SJSA1 (cell line): ENCODE measurements around the gene PTPN1. TPM values are rescaled to one million over a fixed set of nuclear protein-coding genes. Genes with fewer than 3 reads are reported as not detected.

Source experiments
- DNase-seq, 2 experiments: peaks; one replicate each; pipeline ENCODE4 v3.0.0-alpha.2; 2015 to 2020; ENCODE audit warnings: low spot score in 2 of 2, low read depth in 1 of 2
- H3K27ac ChIP-seq: fragments of 250-450 bp; sonication (Bioruptor Pico); 2 replicates; pipeline ENCODE4 v1.5.1; 2020; ENCODE audit warnings: mild to moderate bottlenecking, moderate library complexity
- H3K27me3 ChIP-seq: fragments of 250-450 bp; sonication (Bioruptor Pico); replicated peaks from 2 replicates; pipeline ENCODE4 v1.5.1; 2020; ENCODE audit warnings: mild to moderate bottlenecking, moderate library complexity
- H3K36me3 ChIP-seq: fragments of 250-450 bp; sonication (Bioruptor Pico); 2 replicates; pipeline ENCODE4 v1.5.1; 2020; ENCODE audit warnings: mild to moderate bottlenecking
- H3K4me1 ChIP-seq: fragments of 250-450 bp; sonication (Bioruptor Pico); replicated peaks from 2 replicates; pipeline ENCODE4 v1.6.1; 2021; ENCODE audit warnings: mild to moderate bottlenecking
- H3K4me3 ChIP-seq: fragments of 250-450 bp; sonication (Bioruptor Pico); 2 replicates; pipeline ENCODE4 v1.5.1; 2020; ENCODE audit warnings: mild to moderate bottlenecking
- H3K9me3 ChIP-seq: fragments of 250-450 bp; sonication (Bioruptor Pico); replicated peaks from 2 replicates; pipeline ENCODE4 v1.5.1; 2020; ENCODE audit warnings: mild to moderate bottlenecking
- total RNA-seq: library from RNA; depleted of rRNA; stranded (reverse); fragments of >200 nt; shearing (Covaris generic); gene quantifications from 2 replicates; pipeline ENCODE4 v1.2.3, GENCODE V29; 2014

The PTPN1 gene
- total RNA-seq, 1 experiment from 2014 or later: 71.3 TPM

DNA sequence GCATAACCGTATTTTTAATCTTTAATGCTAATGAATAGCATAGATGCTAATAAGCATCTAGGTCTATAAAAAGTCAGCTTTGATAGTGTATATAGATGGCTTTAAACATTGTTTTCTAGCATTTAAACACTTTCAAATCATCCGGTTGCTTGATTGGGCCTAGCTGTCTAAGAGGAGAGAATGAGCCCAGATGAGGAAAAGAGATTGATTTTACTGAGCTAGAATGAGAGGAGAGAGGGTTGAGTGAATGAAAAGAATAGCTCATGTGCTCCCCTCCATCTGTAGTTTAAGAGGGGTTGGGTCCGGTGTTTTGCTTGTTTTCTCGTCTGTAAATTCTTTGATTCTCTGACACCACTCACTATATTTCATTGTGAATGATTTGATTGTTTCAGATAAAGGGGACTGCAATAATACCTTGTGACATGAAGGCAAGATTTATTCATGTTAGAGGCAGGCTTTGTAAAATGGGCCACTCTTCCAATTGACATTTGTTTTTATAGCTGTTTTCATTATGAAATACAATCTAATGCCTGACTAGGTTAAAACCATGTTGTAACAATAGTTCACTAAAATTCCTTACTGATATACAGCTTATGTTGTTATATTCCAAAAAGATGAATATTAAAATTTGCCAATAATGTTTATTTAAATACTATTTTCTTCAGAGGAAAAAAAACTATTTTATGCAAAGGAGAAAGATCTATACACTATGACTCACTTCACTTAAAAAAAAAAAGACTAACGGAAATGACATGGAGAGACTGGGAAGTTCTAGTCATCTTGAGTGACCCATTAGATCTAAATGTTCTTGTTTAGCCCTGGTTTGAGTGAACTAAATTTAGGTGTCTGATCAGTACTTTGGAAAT is 3.2 kb downstream of the PTPN1 start:
- Histone ChIP-seq H3K27ac (peak overlapping the region; percentile 44), H3K4me3 (no peak overlapping the region), H3K27me3 (no peaks in the 10 kb centered on the region), H3K9me3 (no peaks in the 10 kb centered on the region), H3K4me1 (peaks cover 72% of the 10 kb centered on the region), H3K36me3 (peaks cover 20% of the 10 kb centered on the region)
- DNase-seq: no peak

DNA sequence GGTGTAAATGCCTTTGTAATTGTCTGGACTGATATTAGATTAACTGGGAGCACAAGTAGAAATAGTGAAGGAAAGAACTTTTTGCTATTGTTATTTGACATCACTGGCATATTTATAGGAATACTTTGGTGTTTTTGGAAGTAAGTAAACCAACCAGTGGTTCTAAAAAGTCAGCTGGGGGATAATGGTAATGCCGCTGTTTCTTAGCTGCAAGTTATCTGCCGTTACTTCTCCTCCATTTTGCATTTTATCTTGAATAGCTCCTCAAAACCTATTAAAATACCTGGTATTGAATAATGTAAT is 3.8 kb downstream of the PTPN1 start:
- H3K9me3 ChIP-seq: no peaks in the 10 kb centered on the region
- peak overlapping the region; percentile 44 for H3K27ac ChIP-seq
- H3K4me3 ChIP-seq: no peak overlapping the region
- H3K27me3 ChIP-seq: no peaks in the 10 kb centered on the region
- DNase-seq: no peak
- H3K4me1 ChIP-seq: peaks cover 78% of the 10 kb centered on the region
- H3K36me3 ChIP-seq: peaks cover 25% of the 10 kb centered on the region

DNA sequence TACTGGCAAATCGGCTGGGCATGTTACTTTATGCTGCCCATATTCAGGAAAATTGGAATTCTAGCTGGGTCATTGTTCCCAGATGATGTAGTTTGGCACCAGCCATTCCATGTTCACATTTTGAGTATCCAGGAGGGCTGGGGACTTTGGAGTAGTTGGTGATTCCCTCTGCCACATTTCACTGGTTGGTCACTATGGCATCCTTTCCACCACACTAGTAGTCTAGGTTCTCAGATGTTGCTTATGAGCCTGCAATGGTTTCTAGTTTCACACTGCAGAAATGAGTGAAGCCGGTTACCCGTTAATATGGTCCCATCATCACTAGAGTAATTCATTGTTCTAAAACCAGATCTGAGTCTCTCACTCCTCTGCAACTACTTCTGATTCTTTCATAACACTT is 4.6 kb downstream of the PTPN1 start:
- Histone ChIP-seq H3K27ac (no peak overlapping the region), H3K4me3 (no peak overlapping the region), H3K36me3 (peaks cover 32% of the 10 kb centered on the region), H3K9me3 (no peaks in the 10 kb centered on the region), H3K4me1 (peaks cover 81% of the 10 kb centered on the region), H3K27me3 (no peaks in the 10 kb centered on the region)
- no peak for DNase-seq

DNA sequence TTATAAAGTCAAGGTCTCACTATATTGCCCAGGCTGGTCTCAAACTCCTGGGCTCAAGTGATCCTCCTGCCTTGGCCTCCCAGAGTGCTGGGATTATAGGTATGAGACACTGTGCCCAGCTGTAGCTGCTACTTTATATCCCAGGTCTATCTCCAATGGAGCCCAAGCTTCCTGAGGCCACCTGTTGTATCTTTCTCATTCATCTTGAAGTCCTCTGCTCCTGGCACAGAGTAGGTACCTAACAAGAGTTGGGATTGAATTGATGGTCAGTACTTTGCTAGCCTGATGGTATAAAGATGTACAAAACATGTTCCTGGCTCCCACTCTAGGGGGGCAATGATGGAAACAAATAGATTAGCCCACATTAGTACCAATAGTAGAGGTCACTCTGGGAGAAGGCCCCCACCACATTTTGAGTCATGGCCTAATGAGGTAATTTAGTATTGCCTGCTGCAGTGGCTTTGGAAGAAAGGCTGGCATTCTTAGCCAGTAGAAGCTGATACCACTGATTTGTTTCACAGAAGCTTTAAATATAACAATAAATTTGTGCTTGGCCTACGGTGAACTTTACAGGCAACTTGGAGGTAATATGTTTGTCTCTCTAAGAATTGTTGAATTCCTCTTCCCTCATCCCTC is 5.4 kb downstream of the PTPN1 start:
- H3K9me3 ChIP-seq: no peaks in the 10 kb centered on the region
- H3K27ac ChIP-seq: no peak overlapping the region
- peaks cover 88% of the 10 kb centered on the region for H3K4me1 ChIP-seq
- H3K27me3 ChIP-seq: no peaks in the 10 kb centered on the region
- no peak overlapping the region for H3K4me3 ChIP-seq
- no peak for DNase-seq
- H3K36me3 ChIP-seq: peaks cover 35% of the 10 kb centered on the region

DNA sequence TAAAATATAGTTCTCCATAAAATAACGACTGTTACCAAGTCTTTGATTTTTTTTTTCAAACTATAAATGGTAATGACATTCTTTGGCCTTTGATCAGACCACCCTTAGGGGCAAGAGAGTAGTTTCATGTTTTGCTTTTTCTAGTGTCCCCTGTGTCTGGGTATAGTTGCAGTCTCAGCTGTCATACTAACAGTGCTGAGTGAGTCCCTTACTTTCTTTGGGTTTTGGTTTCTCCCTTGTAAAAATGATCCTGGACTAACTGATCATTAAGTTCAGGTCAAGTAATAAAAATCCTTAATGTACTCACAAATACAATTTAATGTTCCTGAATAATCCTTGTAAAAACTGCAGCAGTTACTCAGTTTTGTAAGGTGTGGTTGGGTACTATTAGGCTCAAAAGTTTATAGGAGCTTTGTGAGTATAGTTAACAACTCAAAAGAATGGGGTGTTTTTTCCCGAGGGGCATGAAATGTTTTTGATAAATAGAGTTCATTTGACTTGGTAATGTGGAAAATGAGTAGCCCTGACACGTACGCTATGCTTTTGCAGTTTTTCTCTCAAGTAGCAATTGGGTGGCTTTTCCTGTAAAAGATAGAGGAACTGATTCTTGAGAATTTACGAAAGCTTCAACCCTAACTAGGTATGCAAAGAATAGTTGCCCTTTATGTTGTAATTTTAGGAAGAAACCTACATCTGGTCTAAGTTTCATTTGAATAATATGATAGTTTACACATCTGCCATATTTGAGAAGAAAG is 6.2 kb downstream of the PTPN1 start:
- H3K4me3 ChIP-seq: no peak overlapping the region
- H3K4me1 ChIP-seq: peaks cover 95% of the 10 kb centered on the region
- H3K27me3 ChIP-seq: no peaks in the 10 kb centered on the region
- no peaks in the 10 kb centered on the region for H3K9me3 ChIP-seq
- no peak overlapping the region for H3K27ac ChIP-seq
- no peak for DNase-seq
- H3K36me3 ChIP-seq: peaks cover 37% of the 10 kb centered on the region

DNA sequence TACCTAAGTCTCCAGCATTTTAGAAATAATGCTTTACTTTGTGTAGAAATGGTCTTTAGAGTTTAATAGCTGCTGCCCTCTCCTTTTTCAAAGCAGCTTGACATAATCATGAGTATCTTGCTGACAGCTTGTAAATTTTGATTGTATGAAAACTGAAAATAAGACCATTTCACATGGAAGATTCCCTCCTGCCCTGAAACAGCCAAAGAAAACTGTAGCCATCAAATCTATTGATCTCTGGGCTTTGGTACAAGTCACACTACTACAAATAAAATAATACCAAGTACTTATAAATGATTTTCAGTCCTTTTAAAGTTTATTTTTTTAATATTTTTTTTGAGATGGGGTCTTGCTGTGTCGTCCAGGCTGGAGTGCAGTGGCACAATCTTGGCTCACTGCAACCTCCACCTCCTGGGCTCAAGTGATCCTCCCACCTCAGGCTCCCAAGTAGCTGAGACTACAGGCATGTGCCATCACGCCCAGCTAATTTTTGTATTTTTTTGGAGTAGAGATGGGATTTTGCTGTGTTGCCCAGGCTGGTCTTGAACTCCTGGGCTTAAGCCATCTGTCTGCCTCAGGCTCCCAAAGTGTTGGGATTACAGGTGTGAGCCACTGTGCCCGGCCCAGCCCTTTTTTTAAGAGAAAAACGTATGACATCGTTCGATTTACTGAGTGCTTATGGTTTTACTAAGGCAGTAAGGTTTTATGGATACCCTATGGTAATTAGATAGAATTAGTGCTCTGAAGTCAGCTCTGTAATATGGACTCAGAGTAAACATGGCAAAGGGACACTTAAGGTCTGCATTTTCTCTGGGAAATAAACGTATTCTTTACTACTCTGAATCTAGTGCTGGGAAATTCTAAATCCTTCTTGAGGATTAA is 7.0 kb downstream of the PTPN1 start:
- Histone ChIP-seq H3K9me3 (no peaks in the 10 kb centered on the region), H3K36me3 (peaks cover 35% of the 10 kb centered on the region), H3K4me3 (no peak overlapping the region), H3K27ac (peak overlapping the region; percentile 82), H3K27me3 (no peaks in the 10 kb centered on the region), H3K4me1 (peaks cover 95% of the 10 kb centered on the region)
- no peak for DNase-seq

DNA sequence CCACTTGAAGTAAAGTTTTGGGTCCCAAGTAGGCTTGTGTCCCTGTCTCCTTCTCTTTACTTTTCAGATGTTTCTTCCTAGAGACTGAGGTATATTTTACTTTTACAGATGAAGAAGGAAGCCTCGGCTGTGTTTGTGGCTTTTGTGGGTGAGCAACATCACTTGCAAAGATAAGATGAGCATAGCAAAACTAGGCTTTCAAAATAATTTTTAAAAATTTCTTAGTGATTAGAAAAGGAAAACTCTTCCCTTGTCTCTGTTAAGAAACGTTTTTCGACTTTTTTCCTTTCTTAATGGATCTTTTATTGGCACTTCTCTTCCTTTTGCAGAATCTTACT is 7.6 kb downstream of the PTPN1 start:
- DNase-seq: no peak
- Histone ChIP-seq H3K4me3 (peak overlapping the region; percentile 17), H3K27me3 (no peaks in the 10 kb centered on the region), H3K36me3 (peaks cover 32% of the 10 kb centered on the region), H3K4me1 (peaks cover 93% of the 10 kb centered on the region), H3K27ac (peak overlapping the region; percentile 82), H3K9me3 (no peaks in the 10 kb centered on the region)

DNA sequence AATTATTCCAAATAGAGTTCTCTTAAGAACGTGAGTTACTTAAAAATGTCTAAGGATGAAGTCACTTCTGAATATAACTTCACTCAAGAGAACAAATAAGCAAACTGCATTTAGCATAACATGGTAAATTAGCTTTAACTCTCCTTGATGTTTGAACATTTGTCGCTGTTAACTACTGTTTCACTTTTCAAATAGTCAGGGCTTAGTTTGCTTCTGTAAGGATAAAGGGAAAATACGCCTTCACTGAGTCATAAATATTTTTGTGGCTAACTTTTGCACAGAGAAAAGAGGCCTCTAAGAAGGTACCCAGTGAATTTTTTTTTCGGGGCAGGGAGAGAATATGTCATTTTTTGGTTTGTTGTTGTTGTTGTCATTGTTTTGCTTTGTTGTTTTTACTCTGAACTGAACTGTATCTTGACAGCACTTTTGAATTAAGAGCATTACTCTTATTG is 8.1 kb downstream of the PTPN1 start:
- H3K27me3 ChIP-seq: no peaks in the 10 kb centered on the region
- peak in 1 of 2 experiments; percentile 79 for DNase-seq
- peak overlapping the region; percentile 17 for H3K4me3 ChIP-seq
- no peaks in the 10 kb centered on the region for H3K9me3 ChIP-seq
- peaks cover 34% of the 10 kb centered on the region for H3K36me3 ChIP-seq
- peak overlapping the region; percentile 82 for H3K27ac ChIP-seq
- peaks cover 89% of the 10 kb centered on the region for H3K4me1 ChIP-seq

DNA sequence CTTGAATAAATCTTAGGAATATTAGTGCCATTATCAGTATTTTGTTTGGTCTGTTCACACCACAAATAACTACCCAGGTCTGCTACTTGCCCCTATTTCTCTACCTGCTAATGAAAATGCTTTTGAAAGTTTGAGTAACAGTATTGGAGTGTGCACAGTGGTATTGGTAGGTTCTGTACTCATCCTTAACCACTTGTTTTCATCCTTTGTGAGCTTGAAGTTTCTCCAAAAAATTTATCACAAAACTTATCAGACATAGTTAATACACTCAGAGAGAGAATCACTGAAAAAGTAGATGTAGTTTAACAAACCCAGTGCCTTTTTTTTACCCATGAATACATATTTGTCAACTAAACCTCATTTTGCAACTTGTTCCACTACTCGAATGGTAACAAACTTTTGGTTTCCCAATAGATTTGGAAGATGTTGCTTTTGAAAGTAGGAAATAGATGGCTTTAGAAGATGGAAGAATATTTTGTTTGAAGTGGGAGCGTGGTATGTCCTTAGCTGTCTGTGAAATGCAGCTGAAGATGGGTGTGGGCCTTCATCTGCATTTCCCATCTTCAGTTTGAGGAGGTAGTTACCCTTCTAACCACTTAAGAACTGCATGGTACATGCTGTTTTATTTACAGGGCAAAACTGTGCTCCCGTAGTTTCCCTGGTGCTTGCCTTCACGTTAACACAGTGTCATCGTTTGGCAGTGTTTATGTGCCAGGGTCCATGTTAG is 9.0 kb downstream of the PTPN1 start:
- H3K4me1 ChIP-seq: peaks cover 86% of the 10 kb centered on the region
- H3K27ac ChIP-seq: peak overlapping the region; percentile 82
- no peak overlapping the region for H3K4me3 ChIP-seq

DNA sequence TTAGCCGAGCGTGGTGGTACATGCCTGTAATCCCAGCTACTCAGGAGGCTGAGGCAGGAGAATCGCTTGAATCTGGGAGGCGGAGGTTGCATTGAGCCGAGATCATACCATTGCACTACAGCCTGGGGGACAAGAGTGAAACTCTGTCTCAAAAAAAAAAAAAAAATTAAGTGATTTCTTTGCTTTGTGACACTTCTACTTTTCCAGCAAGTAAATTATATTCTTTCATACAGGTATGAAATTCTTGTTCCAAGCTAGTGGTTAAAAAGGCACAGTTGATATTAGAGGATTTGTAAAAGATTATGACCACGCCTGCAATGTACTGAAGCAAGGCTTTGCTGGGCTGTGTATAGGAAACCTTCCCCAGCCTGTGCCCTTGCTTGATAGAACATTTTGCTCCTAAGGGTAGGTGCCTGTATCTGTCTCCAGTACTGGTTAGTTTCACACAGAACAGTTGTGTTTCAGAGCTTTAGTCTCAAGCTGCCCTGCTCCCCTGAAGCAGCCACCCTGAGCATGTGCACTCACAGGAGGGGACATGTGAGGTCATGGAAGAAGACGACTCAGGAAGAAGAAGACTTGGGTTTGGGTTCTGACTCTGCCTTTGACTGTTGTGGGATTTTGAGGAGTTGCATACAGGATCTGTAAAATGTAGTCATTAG is 10.2 kb downstream of the PTPN1 start:
- H3K27me3 ChIP-seq: no peaks in the 10 kb centered on the region
- peaks cover 36% of the 10 kb centered on the region for H3K36me3 ChIP-seq
- no peak overlapping the region for H3K4me3 ChIP-seq
- no peak for DNase-seq
- H3K9me3 ChIP-seq: no peaks in the 10 kb centered on the region
- H3K4me1 ChIP-seq: peaks cover 80% of the 10 kb centered on the region
- H3K27ac ChIP-seq: peak overlapping the region; percentile 78

More for the DNA sequence above, 9.0 kb downstream of the PTPN1 start:
- DNase-seq: no peak
- Histone ChIP-seq H3K27me3 (no peaks in the 10 kb centered on the region), H3K9me3 (no peaks in the 10 kb centered on the region), H3K36me3 (peaks cover 36% of the 10 kb centered on the region)

DNA sequence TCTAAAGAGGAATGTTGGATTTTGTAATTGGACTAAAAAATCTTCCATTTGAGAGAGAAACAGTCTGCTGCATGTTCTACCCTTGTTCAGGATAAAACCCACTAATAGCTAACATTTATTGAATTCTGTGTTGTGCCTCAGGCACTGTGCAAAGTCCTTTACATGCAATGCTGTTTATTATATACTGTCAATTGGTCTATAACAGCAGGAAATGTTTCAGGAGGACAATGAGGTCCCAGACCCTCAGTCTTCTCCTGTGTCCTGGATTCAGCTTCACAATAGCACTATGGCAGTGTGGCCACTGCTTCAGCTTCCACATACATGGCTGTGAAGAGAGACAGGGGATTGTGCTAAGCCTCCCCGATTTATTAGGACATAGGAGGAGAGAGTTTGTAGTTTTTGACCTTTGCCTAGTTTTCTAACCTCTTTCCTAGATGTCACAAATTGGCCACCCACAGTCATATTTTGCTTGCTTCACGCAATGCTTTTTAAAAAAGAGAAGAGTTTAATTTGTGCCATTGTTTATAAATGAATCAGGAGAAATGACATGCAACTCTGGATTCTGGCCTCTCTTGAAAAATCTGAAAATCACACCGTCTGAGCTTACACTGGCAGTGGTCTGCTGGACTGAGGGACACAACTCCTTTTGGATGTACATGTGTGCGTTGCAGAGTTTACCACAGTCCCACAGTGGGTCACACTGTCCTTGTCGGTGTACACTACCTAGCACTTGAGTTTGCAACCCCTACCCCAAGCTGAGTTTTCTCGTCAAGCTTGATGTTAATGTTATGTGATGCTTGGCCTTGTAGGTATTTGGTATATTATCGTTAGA is 11.3 kb downstream of the PTPN1 start:
- peak in 1 of 2 experiments; percentile 71 for DNase-seq
- H3K4me1 ChIP-seq: peaks cover 69% of the 10 kb centered on the region
- H3K27ac ChIP-seq: peak overlapping the region; percentile 78
- H3K4me3 ChIP-seq: no peak overlapping the region
- H3K36me3 ChIP-seq: peaks cover 27% of the 10 kb centered on the region
- no peaks in the 10 kb centered on the region for H3K27me3 ChIP-seq
- H3K9me3 ChIP-seq: no peaks in the 10 kb centered on the region
